GM21390 (cell line): Measurements from ENCODE around the gene DHX29.

Experiments used
- ATAC-seq: cut with Tn5 transposase; IDR thresholded peaks from one replicate; pipeline ENCODE4 v1.9.1; 2021; ENCODE audit not compliant: unreplicated experiment

Gene DHX29

GRCh38 chr5:55211184-55211874 lies 96.2 kb downstream of the DHX29 start:
- ATAC-seq = no peak
